K562 (cell line): ENCODE data around the gene TRIP6.

Experiments used
- ARNT ChIP-seq, 2 experiments: fragments of 450-650 bp; IDR thresholded peaks; 2 replicates each; pipeline ENCODE4 v1.6.1; 2016; ENCODE audit warnings: mild to moderate bottlenecking in 1 of 2
- BCL6 ChIP-seq: fragments of 250-450 bp; sonication (Bioruptor Pico); IDR thresholded peaks from 2 replicates; pipeline ENCODE4 v1.4.0; 2020
- KLF1 ChIP-seq: fragments of 450-650 bp; IDR thresholded peaks from 2 replicates; pipeline ENCODE4 v1.6.1; 2016; ENCODE audit warnings: missing genetic modification characterization, missing compliant biosample characterization
- MYC ChIP-seq, 2 experiments: fragments of 250-450 bp in 1 of 2; sonication (Bioruptor Pico) in 1 of 2; IDR thresholded peaks; 2 replicates each; pipeline versions ENCODE4 v1.5.1 to v1.6.1; 2012 to 2021; ENCODE audit warnings: low read depth in 2 of 2, borderline replicate concordance in 1 of 2, improper control_type of control experiment in 1 of 2, low read length in 1 of 2, mild to moderate bottlenecking in 1 of 2, moderate library complexity in 1 of 2
- NRF1 ChIP-seq, 2 experiments: fragments of 450-650 bp; IDR thresholded peaks in 1 of 2; conservative IDR thresholded peaks in 1 of 2; 2 replicates each; pipeline ENCODE4 v1.6.1; 2014; ENCODE audit warnings: mild to moderate bottlenecking in 2 of 2
- POLR2A ChIP-seq: fragments of 450-650 bp; conservative IDR thresholded peaks from 2 replicates; pipeline ENCODE4 v1.6.1; 2016
- POLR2AphosphoS5 ChIP-seq: IDR thresholded peaks from 2 replicates; pipeline ENCODE4 v1.6.1; 2011; ENCODE audit warnings: mild to moderate bottlenecking, low read depth, low read length, moderate library complexity; ENCODE audit not compliant: control insufficient read depth, insufficient read depth
- POLR3A ChIP-seq: IDR thresholded peaks from 2 replicates; pipeline ENCODE4 v1.6.1; 2011; ENCODE audit warnings: borderline replicate concordance, mild to moderate bottlenecking, moderate library complexity; ENCODE audit not compliant: insufficient read length, insufficient read depth; ENCODE audit errors: extremely low read depth
- RBM22 ChIP-seq: fragments of 200-400 bp; formaldehyde crosslinking; IDR thresholded peaks from 2 replicates; pipeline ENCODE4 v1.6.1; 2018; ENCODE audit warnings: low read length, low read depth; ENCODE audit not compliant: poor library complexity, severe bottlenecking
- SIX5 ChIP-seq, 2 experiments: IDR thresholded peaks; 2 replicates each; pipeline ENCODE4 v1.6.1; 2011; ENCODE audit warnings: low read length in 2 of 2, borderline replicate concordance in 1 of 2, low read depth in 1 of 2, mild to moderate bottlenecking in 1 of 2, moderate library complexity in 1 of 2; ENCODE audit not compliant: insufficient read depth in 1 of 2
- SMC3 ChIP-seq: conservative IDR thresholded peaks from 2 replicates; pipeline ENCODE4 v1.6.1; 2011; ENCODE audit warnings: low read depth, low read length, improper control_type of control experiment; ENCODE audit not compliant: insufficient read depth
- TCF7L2 ChIP-seq: fragments of 150-350 bp; IDR thresholded peaks from 2 replicates; pipeline ENCODE4 v1.6.1; 2016; ENCODE audit warnings: low read depth, mild to moderate bottlenecking, low read length, moderate library complexity
- ZFP36 ChIP-seq: fragments of 150-350 bp; IDR thresholded peaks from 2 replicates; pipeline ENCODE4 v1.6.1; 2018; ENCODE audit warnings: low read length, low read depth; ENCODE audit not compliant: partially characterized antibody
- TF ChIP-seq, protein P1 (sequence below), 2 experiments: fragments of 450-650 bp; formaldehyde crosslinking in 1 of 2; IDR thresholded peaks; 2 replicates each; pipeline versions ENCODE4 v1.4.0 to v1.6.1; 2014 to 2020; ENCODE audit warnings: mild to moderate bottlenecking in 2 of 2, borderline replicate concordance in 1 of 2, low read depth in 1 of 2

DNA sequence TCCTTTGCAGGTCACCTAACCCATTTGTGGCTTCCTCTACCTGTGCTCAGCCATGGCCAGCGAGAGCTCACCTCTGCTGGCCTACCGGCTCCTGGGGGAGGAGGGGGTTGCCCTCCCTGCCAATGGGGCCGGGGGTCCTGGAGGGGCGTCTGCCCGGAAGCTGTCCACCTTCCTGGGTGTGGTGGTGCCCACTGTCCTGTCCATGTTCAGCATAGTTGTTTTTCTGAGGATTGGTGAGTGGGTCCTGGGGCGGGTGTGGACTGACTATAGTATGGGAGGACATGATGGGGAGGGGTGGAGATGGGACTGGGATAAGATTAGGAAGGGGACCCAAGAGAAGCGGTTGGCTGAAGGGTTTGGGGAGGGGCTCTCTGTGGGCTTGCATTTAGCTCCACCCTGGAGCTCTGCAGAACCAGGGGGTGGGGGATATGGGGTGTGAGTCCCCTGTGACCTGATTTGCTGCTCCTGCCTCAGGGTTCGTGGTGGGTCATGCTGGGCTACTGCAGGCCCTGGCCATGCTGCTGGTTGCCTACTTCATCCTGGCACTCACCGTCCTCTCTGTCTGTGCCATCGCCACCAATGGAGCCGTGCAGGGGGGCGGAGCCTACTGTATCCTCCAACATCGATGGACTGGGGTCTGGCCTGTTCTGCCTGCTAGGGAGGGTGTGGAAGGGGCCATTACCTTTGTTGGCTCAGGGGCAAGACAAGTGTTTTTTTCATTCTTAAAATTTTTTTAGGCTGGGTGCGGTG lies 12.9 kb upstream of the TRIP6 start:
- TF ChIP-seq SMC3, result no peak
- TF ChIP-seq ARNT (IDR thresholded peaks at IDR 0.05), result no peak
- no peak for TF ChIP-seq TCF7L2
- TF ChIP-seq NRF1 (conservative IDR thresholded peaks at IDR 0.05 in 1 of 2, IDR thresholded peaks at IDR 0.05 in 1 of 2), result no peak
- no peak for TF ChIP-seq SIX5 (IDR thresholded peaks at IDR 0.05; ENCODE audit: borderline replicate concordance in 1 of 2, insufficient read depth in 1 of 2, low read depth in 1 of 2, low read length in 2 of 2)
- TF ChIP-seq POLR2A, result no peak
- TF ChIP-seq RBM22, result no peak
- TF ChIP-seq KLF1 (tag), result no peak
- TF ChIP-seq, protein P1, sequence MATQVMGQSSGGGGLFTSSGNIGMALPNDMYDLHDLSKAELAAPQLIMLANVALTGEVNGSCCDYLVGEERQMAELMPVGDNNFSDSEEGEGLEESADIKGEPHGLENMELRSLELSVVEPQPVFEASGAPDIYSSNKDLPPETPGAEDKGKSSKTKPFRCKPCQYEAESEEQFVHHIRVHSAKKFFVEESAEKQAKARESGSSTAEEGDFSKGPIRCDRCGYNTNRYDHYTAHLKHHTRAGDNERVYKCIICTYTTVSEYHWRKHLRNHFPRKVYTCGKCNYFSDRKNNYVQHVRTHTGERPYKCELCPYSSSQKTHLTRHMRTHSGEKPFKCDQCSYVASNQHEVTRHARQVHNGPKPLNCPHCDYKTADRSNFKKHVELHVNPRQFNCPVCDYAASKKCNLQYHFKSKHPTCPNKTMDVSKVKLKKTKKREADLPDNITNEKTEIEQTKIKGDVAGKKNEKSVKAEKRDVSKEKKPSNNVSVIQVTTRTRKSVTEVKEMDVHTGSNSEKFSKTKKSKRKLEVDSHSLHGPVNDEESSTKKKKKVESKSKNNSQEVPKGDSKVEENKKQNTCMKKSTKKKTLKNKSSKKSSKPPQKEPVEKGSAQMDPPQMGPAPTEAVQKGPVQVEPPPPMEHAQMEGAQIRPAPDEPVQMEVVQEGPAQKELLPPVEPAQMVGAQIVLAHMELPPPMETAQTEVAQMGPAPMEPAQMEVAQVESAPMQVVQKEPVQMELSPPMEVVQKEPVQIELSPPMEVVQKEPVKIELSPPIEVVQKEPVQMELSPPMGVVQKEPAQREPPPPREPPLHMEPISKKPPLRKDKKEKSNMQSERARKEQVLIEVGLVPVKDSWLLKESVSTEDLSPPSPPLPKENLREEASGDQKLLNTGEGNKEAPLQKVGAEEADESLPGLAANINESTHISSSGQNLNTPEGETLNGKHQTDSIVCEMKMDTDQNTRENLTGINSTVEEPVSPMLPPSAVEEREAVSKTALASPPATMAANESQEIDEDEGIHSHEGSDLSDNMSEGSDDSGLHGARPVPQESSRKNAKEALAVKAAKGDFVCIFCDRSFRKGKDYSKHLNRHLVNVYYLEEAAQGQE (IDR thresholded peaks at IDR 0.05; ENCODE audit: borderline replicate concordance), result no peak
- TF ChIP-seq, protein P1 (CRISPR knock-in tag; IDR thresholded peaks at IDR 0.05; ENCODE audit: low read depth), result no peak
- no peak for TF ChIP-seq BCL6 (CRISPR knock-in tag)
- no peak for TF ChIP-seq POLR2AphosphoS5
- no peak for TF ChIP-seq POLR3A
- no peak for TF ChIP-seq ZFP36
- no peak for TF ChIP-seq MYC (IDR thresholded peaks at IDR 0.05; ENCODE audit: low read depth, low read length)
- no peak for TF ChIP-seq MYC (CRISPR knock-in tag; IDR thresholded peaks at IDR 0.05; ENCODE audit: borderline replicate concordance, low read depth)
